HG03064 (cell line): ENCODE data around the gene CBX4.

ENCODE experiments used
- ATAC-seq: cut with Tn5 transposase; IDR thresholded peaks from one replicate; pipeline ENCODE4 v1.9.1; 2021; ENCODE audit warnings: low read depth; ENCODE audit not compliant: unreplicated experiment

The CBX4 gene

GRCh38 chr17:79814974-79815835 lies 24.0 kb downstream of the CBX4 start:
- ATAC-seq: no peak

GRCh38 chr17:79814127-79814973 lies 24.9 kb downstream of the CBX4 start:
- ATAC-seq: no peak

- ATAC-seq: no peak
These were observed 25.7 kb downstream of the CBX4 start for GRCh38 chr17:79813297-79814126.

- no peak for ATAC-seq
These were observed 26.6 kb downstream of the CBX4 start for GRCh38 chr17:79812353-79813258.

GRCh38 chr17:79811868-79812352 lies 27.3 kb downstream of the CBX4 start:
- ATAC-seq: no peak

GRCh38 chr17:79811011-79811867 lies 28.0 kb downstream of the CBX4 start:
- ATAC-seq: no peak

GRCh38 chr17:79810130-79811010 lies 28.9 kb downstream of the CBX4 start:
- ATAC-seq: peak; percentile 57

GRCh38 chr17:79809530-79810129 lies 29.6 kb downstream of the CBX4 start:
- ATAC-seq: no peak

- no peak for ATAC-seq
These were observed 30.3 kb downstream of the CBX4 start for GRCh38 chr17:79808763-79809529.

GRCh38 chr17:79806863-79807720 lies 32.1 kb downstream of the CBX4 start:
- no peak for ATAC-seq

- no peak for ATAC-seq
These were observed 32.8 kb downstream of the CBX4 start for GRCh38 chr17:79806446-79806760.

- no peak for ATAC-seq
These were observed 34.2 kb downstream of the CBX4 start for GRCh38 chr17:79804856-79805696.

GRCh38 chr17:79803997-79804855 lies 35.0 kb downstream of the CBX4 start:
- ATAC-seq: peak; percentile 61

- no peak for ATAC-seq
These were observed 35.7 kb downstream of the CBX4 start for GRCh38 chr17:79803421-79803996.
